ENCODE measurements around the gene WDR27.

The WDR27 gene

GRCh38 chr6:169533301-169534038, 168.4 kb downstream of the WDR27 start:
- no peak for TF ChIP-seq CTCF (IDR thresholded peaks at IDR 0.05; ENCODE audit: borderline replicate concordance, insufficient read depth, low read depth, low read length)
- H3K4me3 ChIP-seq (ENCODE audit: low read depth, low read length): no peak overlapping the region

DNA sequence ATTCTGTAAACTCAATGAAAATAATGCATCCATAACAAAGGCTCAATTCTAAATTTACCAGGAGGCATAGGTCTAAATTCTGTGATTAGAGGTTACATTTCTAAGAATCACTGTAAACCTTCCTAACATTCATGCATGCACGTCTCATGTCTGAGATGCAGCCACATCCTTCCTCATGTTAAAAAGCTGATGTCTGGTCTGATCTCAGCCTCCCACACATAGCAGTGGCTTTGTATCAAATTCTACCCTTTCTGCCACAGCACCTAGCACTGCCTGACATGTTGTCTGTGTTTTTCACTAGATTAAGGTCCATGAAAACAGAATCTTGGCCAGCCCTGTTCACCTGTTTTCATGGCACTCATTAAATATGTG, 171.1 kb downstream of the WDR27 start:
- no peak for TF ChIP-seq CTCF (IDR thresholded peaks at IDR 0.05; ENCODE audit: borderline replicate concordance, insufficient read depth, low read depth, low read length)

DNA sequence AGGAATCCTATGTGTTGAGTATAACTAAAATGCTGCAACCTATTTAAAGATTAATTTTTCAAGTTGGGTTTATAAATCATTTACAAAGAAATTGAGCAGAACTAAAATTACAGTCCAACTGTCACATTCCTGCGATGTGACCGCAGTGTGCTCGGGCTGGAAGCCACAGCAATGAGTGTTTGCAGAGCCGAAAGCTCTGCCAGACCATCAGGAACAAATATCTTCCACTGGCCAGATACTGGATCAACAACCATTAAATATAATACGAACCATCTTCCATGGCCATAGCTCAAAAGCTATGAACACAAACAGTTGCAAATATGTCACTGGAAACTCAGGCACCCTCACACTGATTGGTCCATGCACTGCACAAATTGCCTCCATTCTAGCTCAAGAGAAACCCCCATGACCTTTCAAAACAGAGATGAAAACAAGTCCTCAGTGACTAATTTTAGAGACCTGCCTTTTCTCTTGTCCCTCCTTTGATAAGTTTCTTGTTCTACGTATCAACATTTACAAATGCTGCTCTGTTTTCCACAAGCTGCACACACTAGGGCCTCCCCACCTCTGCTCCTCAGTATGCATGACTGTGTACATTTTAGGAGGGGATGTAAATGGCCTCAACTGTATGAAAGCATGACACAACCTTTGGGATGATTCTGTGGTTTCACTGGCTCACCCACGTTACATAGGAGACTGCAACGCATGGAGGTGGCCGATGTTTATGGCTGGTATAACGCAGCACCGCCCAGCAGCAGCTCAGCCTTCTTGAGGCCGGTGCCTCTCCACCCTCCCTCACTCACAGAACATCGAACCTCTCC, 171.7 kb downstream of the WDR27 start:
- TF ChIP-seq CTCF (IDR thresholded peaks at IDR 0.05; ENCODE audit: borderline replicate concordance, insufficient read depth, low read depth, low read length): no peak
- no peak overlapping the region for H3K4me3 ChIP-seq (ENCODE audit: low read depth, low read length)

More for the DNA sequence above, 171.1 kb downstream of the WDR27 start:
- H3K4me3 ChIP-seq (ENCODE audit: low read depth, low read length): no peak overlapping the region

GRCh38 chr6:169528755-169529154, 173.1 kb downstream of the WDR27 start:
- H3K4me3 ChIP-seq (ENCODE audit: low read depth, low read length): no peak overlapping the region
- no peak for TF ChIP-seq CTCF (IDR thresholded peaks at IDR 0.05; ENCODE audit: borderline replicate concordance, insufficient read depth, low read depth, low read length)

DNA sequence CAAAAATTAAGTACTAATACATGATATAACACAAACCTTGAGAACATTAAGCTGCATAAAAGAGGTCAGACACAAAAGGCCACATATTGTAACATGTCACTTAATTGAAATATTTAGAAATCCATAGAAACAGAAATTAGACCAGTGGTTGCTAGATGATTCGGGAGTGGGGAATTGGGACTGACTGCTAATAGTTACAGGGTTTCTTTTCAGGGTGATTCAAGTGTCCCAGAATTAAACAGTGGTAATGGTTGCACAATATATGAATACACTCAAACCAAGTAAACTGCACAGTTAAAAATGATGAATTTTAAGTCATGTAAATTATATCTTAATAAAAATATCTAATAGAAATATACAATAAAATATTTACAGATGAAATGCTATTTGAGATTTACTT, 174.5 kb downstream of the WDR27 start:
- no peak for TF ChIP-seq CTCF (IDR thresholded peaks at IDR 0.05; ENCODE audit: borderline replicate concordance, insufficient read depth, low read depth, low read length)
- no peak overlapping the region for H3K4me3 ChIP-seq (ENCODE audit: low read depth, low read length)

DNA sequence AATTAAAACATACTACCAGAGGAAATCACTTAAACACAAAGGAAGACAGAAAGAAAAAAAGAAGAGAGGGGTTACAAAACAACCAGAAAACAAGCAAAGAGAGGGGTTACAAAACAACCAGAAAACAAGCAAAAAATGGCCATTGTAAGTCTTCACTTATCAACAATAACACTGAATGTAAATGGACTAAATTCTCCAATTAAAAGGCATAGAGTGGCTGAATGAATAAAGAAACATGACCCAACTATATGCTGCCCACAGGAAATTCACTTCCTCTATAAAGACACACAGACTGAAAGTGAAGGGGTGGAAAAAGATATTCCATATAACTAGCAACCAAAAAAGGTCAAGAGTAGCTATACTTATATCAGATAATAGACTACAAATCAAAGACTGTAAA, 180.0 kb downstream of the WDR27 start:
- H3K4me3 ChIP-seq (ENCODE audit: low read depth, low read length): no peak overlapping the region
- no peak for TF ChIP-seq CTCF (IDR thresholded peaks at IDR 0.05; ENCODE audit: borderline replicate concordance, insufficient read depth, low read depth, low read length)

- TF ChIP-seq CTCF (IDR thresholded peaks at IDR 0.05; ENCODE audit: borderline replicate concordance, insufficient read depth, low read depth, low read length): no peak
- H3K4me3 ChIP-seq (ENCODE audit: low read depth, low read length): no peak overlapping the region
Observed at GRCh38 chr6:169520104-169520503, 181.7 kb downstream of the WDR27 start.

Measured in GM12875 (cell line).